GM18907 (cell line): Measurements from ENCODE around the gene USP24.

Source experiments
- ATAC-seq: cut with Tn5 transposase; IDR thresholded peaks from one replicate; pipeline ENCODE4 v1.9.1; 2021; ENCODE audit warnings: mild to moderate bottlenecking, moderate library complexity; ENCODE audit not compliant: unreplicated experiment

USP24 gene

DNA sequence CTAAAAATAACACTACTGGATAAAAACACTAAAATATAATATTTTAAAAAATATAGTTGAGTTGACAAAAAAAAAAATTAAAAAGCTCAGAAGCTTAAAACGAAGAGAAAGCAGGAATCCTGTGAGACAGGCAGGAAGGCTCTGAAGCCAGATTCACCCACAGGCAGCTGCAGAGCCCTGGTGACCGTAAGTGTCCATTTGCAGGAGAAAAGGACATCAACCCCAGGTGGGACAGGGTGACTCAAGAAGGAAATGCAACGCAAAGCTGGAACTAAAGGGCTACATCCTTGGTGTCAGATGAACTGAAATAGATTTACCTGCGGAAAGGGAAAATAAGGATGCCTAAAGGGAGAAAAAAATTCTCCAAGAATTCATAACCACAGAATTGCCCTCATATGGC is 46.8 kb downstream of the USP24 start:
- no peak for ATAC-seq

DNA sequence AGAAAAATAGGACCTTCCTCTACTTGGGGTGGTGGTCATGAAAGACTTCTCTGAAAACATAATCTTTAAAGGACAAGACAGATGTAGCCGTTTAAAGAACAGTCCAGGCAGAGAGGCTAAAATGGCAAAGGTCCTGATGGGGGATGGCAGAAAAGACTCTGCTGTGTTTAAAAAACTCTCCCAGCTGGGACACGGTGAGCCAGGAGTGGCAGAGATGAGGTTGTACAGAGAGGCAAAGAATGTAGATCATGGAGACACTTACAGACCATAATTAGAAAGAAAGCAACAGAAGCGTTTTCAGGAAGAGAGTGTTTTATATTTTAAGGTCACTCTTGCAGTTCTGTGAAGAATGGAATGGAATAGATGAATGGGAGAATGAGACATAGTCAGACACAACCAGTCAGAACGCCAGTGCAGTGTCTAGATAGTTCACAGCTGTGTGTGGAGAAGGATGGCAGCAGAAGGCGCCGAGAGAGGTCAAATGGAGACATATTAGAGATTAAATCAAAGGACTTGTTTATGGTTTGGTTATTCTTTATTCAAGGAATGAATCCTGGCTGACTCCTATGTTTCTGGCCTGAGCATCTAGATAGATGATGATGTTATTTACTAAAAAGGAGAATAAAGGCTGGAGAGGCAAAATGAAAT is 47.8 kb downstream of the USP24 start:
- no peak for ATAC-seq

DNA sequence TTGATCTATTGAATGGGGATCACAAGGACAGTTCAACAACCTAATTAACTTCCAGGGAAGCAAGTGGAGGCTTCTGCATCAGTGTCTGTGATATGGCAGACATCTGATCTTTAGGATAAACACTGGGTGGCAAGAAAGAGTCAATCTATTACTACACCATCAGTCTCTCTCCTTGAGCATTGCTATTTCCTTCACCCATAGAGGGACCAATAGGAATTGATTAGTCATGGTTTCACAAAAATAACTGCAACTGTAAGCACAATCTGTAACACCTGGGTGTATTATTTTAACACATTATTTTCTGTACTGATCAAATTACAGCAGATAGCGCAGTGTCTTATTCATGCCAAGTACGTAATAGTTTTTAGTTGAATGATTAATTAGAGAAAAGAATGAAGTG is 50.3 kb downstream of the USP24 start:
- ATAC-seq: no peak

DNA sequence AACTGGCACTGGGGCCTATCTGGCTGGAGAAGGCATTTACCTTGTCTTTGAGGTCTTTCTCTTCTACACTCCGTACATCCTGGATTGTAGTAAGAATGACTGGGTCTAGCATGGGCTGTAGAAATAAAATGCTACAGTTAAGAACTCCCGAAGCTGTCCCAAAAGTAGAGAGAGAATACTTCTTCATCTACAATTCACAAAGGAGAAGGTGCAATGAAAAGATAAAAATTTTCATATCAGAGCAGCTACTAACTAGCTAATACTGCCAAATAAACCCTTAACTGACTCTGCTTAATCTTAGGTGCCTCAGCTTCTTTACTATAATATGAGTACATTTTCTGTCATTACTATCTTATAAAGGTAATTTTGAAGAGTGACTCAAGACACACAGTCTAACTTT is 55.6 kb downstream of the USP24 start:
- no peak for ATAC-seq

DNA sequence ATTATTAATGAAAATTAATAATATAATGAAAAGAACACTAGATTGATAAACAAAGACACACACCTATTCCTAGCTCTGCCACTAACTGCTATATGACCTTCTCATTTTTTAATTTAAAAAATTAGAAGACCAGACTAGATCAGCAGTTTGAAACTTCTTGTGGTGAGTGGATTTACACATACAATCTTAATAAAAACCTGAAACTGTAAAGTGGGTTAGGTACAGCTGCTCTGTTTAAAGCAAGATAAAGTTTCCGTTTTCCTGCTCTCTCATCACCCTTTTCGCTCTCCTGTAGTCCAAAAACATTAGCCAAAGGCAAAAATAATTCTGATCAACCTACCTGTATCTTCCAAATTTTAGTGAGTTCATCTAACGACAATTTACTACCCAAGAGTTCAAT is 58.6 kb downstream of the USP24 start:
- ATAC-seq: no peak

DNA sequence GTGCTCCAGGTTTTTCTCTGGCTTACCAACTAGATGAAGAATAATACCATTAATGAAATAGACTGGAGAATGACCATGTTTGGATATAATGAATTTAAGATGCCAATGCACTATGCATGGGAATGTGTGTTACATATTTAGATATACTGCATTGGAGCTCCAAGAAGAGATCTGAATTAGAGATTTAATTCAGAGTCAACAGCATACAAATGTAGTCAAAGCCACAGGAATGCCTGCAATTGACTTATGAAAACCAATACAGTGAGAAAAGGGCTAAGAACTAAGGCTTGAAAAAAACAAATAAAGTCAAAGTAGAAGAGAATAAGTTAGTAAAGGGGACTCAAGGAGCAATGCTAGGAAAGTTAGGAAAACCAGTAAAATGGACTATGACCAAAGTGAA is 59.1 kb downstream of the USP24 start:
- no peak for ATAC-seq

DNA sequence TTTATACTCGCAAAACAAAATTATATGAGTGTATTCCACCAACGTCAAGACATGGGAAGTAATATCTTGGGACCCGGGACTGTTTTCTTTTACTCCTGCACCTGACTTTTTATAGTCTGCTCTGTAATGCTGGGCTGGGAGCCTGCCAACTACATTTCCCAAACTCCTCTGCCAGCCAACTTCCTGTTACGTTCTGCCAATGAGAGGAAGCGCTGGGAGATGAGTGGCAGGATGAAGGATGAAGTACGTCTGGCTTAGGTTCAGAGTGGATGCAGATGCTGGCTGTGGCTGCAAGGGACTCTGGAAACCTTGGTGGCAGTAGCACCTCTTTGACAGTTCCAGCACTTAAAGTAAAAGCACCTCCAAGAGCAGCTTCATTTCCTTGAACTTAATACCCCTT is 59.6 kb downstream of the USP24 start:
- ATAC-seq: no peak

DNA sequence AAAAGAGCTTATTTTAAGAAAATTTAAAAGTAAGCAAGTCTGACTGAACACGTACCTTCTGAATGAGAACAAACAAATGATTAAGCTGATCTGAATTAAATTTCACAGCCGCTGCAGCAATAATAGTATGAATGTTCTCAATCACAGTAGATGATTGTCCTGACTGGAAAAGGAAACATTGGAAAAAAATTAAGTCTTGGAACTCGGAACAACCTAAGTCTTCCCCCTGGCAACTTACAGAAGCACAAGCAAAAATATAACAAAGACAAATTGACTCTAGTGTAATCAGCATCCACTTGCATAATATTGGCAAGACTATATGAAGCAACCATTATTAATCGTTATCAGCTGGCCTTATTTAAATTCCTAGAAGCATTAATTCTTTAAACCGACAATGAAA is 60.5 kb downstream of the USP24 start:
- ATAC-seq: no peak

DNA sequence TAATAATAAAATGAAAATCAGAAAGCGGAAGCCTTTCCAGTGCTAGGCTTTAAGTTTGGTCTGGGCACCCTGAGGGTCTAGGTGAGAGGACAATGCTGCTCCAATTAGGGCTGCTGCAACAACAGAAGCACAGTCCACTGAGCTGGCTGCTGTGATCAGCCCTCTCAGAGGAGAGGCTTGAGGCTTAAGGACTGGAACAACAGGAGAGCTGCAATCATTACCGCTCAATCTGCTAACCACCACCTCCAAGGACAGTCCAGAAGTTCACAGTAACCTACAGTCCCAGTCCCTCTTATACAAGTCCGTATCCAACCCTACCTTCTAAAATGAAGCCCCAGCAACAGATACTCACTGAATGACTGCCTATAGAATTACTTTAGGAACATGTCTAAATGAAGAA is 62.1 kb downstream of the USP24 start:
- no peak for ATAC-seq

DNA sequence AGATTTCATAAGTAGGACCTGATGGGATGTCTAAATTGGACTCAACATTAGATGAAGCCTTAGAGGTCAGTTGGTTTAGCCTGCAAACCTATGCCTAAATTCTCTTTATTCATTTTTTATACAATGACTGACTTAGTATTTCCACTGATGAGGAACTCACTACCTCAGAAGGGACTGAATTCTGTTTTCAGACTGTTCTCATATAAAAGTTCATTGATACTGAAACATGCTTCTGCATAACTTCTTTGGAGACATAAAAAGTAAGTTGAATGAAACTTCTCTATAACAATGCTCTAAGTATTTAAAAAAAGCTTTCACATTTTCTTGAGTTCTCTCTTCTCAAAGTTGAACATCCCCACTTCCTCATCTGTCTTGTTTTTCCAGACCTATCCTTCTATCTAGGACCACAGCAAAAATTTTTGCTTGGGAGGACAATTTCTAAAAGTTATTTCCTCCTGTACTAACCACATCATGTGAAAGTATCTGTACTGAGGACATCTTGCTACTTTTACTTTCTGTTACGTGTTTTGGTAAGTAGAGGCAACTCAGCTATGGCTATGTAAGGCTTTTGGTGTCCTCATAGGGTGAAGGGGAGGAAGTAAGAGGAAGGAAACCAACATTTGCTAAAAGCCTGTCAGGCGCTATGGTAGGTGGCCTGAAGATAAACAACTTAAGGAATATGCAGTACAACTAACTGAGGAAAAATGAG is 64.1 kb downstream of the USP24 start:
- ATAC-seq: peak; percentile 68

DNA sequence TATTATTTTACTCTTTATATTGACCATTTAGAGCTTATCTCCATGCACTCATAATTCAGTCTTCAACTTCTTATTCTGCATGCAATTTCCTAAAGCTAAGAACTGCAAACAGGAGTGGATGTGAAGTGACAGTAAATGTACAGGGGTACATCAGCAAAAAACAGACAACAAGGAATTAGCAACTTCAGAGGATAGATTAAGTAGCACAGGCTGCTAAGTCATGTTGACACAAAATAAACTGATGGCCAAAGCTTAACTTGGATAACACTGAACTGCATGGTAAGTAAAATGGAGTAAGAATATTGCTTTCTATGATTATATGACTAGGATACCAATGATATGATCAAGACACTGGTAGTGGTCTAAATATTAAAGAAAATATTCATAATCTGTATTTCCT is 66.5 kb downstream of the USP24 start:
- ATAC-seq: no peak

DNA sequence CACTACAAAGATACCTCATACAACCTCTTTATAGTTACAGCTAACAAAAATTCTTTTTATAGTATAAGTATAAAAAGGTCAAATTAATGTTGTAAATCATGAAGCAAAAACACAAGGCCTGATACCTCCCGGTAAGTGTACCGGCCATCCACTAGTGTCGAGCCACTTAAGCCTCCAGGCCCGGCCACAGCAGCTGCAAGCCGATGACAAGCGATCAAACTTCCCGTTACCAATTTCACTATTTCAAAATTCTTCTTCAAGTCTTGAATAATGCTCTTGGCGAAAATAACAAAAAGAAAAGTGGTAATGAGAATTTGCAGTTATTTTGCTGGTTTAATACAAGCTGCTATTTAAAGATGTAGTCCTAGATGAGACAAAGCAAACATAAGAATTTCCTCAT is 67.6 kb downstream of the USP24 start:
- no peak for ATAC-seq

DNA sequence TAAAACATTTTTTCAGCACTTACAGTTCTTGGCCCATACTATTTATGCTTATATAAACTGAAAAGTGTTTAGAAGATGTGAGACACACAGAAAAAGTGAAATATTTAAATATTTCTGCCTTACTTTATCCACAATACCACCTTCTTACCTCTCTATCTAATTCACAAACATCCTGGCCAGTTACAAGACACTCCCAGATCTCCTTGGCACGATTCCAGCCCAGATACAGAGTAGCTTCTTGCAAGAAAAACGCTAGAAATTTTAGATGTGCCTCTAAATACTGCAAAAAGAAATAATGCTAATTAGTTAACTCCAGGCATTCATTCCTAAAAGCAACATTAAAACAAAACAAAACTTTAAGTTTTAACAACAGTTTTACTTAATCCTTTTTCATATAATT is 68.4 kb downstream of the USP24 start:
- ATAC-seq: no peak

DNA sequence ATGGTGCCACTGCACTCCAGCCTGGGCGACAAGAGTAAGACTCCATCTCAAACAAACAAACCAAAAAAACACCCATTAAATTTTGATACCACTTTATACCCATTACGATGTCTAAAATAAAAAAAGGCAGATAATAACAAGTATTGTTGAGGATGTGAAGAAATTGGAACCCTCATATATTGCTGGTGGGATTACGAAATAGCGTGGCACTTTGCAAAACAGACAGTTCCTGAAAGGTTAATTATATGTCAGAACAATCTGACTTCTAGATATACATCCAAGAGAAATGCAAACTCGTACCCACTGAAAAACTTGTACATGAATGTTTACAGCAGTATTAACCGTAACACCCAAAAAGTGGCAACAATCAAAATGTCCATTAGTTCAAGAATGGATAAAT is 70.3 kb downstream of the USP24 start:
- no peak for ATAC-seq

DNA sequence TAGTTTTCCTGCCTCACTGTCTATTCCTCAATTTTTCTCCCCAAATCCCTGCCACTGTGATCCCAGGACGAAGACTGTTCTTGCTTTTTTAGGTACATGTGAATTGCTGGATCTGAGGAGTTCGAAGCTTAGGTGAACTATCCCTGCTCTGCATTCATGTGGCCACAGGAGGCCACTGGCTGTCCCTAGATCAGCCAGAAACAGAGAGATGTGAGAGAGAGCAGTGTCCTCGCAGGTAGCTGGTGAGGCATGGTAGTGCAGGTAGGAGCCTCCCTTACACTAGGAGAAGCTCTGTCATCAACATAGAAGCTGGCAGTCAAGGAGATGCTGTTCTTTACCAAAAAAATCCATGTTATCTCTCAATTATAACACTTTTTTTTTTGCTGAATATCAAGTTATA is 71.5 kb downstream of the USP24 start:
- ATAC-seq: no peak

DNA sequence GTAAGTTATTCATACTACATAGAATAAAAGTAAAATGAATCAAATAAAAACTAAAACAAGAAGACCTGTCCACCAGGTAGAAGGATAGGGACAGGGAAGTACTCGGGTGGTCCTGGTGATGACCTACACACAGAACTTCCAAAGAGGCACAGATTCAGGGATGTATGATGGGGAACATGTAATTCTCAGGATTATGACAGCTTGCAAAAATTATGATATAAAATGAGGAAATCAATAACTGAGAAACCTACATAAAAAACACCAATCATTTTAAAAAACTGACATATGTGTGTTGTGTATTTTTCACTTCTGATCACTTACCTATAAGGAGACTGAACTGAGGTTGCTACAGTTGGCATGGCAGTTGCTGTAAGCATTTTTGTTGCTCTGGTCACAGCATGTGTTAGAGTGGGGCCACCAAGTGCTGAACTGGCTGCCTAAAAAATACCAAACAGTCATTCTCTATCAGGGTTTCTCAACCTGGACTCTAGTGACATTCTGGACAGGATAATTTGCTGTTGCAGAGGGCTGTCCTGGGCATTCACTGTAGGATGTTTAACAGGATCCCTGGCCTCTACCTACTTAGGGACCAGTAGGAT is 73.8 kb downstream of the USP24 start:
- no peak for ATAC-seq

DNA sequence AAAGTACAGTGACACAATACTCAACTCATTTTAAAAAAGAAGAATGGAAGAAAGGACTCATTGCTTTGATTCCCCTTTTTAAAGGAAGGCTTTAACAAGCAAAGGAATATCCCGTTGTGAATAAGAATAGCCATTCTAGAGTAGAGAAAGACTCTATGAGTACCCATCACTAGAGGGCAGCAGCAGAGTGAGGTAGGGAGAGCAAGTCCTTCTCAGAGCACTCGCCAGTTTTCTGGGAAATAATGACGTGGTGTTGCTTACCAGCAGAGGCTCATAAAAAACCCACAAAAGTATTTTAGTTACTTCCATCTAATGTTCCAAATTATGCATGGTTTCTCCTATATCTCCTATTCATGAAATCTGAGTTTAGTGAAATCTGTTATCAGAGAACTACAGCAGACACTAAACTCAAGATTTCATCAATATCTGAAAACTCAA is 74.6 kb downstream of the USP24 start:
- ATAC-seq: peak; percentile 77

DNA sequence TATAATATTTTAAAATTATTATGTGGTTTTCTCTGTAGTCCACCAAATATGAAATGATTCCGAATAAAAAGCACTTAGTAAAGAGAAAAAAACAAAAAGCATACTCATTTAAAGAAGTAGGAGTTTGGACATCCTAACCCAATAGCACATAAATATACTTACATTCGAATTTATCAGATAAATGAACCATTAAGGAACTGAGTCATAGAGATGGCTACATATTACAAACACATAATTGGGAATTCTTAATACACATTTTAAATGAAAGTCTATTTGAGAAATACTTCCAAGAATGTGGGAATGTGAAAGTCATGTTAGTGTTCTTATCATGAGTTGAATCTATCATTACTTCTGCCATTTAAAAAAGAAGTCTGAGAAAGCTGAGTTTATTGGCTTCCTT is 75.0 kb downstream of the USP24 start:
- no peak for ATAC-seq

DNA sequence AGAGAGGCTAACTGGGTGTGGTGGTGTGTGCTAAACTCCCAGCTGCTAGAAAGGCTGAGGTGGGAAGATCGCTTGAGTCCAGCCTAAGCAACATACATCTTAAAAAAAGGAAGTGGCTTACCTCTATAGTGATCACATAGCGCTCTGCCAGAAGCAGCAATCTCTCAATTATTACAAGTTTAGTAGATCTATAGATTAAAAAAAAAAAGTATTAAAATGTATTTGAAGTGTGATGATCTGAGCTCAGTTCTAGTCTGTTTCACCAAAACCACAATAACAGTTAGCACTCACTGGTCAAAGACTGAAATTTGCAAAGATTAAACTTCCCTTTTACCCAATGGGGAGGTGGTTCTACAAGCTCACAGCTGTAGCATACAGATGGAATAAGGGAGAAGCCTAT is 76.3 kb downstream of the USP24 start:
- ATAC-seq: no peak

DNA sequence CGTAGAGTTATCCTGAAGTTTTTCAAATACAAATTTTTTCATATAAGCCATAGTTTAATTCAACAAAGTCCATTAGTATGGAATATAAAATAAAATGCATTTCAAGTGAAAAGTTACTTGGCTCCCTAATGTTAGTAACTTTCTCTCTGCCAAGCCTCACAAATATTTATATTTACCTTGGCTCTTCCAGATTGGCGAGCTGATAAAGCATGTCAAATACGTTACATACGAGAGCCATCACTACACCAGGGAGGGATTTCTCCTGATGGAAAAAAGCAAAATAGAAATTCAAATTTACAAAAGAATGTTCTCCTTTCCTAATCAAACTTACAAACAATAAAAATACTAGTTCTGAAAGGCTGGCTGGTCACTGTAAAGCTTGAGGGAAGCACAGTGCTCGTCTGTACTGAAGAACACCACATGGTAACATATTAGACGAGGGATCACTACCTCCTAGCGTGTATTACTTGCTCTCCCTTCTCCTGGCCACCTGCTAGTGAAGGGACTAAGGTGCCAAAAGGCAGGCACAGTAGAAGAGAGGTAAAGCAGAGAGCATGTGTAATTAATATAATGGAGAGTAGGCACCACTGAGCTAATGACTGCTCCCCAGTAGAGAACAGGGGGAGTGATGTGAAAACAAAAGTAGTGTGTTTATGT is 80.9 kb downstream of the USP24 start:
- no peak for ATAC-seq

DNA sequence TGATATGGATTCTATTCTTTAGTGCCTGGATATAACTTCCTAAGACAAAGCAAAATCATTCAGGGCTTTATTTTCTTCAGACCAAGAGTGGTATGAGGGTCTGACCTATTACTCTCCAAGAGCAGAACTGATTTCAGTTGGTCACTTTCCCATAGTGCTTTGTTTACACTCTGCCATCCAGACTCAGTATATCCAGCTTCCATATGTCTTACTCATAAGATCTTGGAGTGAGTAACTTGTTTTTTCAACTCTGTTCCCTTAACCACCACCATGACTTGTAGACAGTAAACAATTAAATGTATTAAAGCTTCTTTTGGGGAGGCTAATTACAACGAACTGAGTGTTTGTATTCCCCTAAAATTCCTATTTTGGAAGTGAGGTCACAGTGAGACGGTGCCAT is 83.4 kb downstream of the USP24 start:
- ATAC-seq: no peak

DNA sequence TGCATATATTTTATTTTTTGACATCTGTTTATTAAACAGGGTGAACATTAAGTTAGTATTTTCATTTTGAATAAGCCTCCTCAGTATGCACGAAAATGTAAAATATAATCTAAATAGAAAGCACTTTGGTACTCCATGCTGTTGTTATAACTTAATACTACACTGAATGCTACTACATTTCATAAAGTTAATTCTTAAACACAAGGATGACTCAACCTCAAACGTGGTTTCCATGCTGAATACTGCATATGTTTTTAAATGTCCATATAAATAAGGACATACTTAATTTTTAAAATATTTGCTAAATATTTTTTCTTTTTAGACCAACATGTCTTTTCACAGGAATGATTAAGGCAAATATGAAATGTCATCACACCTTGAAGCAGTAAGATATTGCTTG is 83.9 kb downstream of the USP24 start:
- ATAC-seq: no peak
